Fibroblast of mammary gland (primary cell): ENCODE data around the gene TBC1D20.

Source experiments
- DNase-seq: peaks from one replicate; pipeline ENCODE4 v3.0.0-alpha.2; 2010; ENCODE audit warnings: low read depth
- H3K4me3 ChIP-seq: 2 replicates; pipeline ENCODE4 v1.5.1; 2011; ENCODE audit warnings: low read depth, mild to moderate bottlenecking, low read length, moderate library complexity; ENCODE audit not compliant: control insufficient read depth
- TF ChIP-seq, protein P1 (sequence below): conservative IDR thresholded peaks from 2 replicates; pipeline ENCODE4 v1.5.1; 2011; ENCODE audit warnings: low read depth, low read length, inconsistent platforms; ENCODE audit not compliant: control insufficient read depth, insufficient read depth

TBC1D20 gene

DNA sequence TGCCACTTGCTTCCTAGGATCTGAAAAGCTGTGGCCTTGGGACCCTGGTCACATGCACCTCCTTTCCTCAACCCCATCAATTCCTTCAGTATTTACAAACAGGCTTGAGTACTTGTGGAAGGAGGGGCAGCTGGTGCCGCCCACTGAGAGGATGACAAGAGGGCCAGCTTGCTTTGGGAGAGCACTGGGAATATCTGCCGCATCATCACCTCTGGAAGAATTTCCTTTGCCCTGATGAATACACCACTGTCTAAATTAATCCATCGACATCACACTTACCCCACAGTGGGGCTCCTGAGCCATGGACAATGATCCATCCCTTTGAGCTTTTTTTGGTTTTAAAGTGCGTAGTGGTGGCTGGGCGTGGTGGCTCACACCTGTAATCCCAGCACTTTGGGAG lies 25.9 kb downstream of the TBC1D20 start:
- no peak for DNase-seq
- H3K4me3 ChIP-seq = no peak overlapping the region
- TF ChIP-seq, protein P1, sequence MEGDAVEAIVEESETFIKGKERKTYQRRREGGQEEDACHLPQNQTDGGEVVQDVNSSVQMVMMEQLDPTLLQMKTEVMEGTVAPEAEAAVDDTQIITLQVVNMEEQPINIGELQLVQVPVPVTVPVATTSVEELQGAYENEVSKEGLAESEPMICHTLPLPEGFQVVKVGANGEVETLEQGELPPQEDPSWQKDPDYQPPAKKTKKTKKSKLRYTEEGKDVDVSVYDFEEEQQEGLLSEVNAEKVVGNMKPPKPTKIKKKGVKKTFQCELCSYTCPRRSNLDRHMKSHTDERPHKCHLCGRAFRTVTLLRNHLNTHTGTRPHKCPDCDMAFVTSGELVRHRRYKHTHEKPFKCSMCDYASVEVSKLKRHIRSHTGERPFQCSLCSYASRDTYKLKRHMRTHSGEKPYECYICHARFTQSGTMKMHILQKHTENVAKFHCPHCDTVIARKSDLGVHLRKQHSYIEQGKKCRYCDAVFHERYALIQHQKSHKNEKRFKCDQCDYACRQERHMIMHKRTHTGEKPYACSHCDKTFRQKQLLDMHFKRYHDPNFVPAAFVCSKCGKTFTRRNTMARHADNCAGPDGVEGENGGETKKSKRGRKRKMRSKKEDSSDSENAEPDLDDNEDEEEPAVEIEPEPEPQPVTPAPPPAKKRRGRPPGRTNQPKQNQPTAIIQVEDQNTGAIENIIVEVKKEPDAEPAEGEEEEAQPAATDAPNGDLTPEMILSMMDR = no peak

DNA sequence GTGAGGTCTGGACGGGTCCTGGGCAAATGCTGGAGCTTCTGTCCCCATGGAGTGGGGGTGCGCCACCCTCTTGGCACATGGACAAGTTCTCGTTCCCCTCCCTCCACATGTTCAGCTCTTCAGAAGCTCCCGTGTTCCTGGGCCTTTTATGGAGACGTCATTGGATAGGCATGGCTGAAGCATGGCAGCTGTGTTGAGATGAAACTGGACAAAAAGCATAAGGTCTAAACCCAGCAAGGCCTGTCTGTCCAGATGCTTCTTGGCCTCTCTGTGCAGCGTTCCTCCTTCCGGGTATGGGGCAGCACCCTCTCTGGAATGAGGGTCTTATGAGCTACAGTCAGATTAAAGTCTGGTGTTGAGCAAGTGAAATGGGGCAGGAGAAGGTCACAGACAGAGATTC lies 26.8 kb downstream of the TBC1D20 start:
- no peak for DNase-seq
- no peak overlapping the region for H3K4me3 ChIP-seq
- TF ChIP-seq, protein P1 = no peak

DNA sequence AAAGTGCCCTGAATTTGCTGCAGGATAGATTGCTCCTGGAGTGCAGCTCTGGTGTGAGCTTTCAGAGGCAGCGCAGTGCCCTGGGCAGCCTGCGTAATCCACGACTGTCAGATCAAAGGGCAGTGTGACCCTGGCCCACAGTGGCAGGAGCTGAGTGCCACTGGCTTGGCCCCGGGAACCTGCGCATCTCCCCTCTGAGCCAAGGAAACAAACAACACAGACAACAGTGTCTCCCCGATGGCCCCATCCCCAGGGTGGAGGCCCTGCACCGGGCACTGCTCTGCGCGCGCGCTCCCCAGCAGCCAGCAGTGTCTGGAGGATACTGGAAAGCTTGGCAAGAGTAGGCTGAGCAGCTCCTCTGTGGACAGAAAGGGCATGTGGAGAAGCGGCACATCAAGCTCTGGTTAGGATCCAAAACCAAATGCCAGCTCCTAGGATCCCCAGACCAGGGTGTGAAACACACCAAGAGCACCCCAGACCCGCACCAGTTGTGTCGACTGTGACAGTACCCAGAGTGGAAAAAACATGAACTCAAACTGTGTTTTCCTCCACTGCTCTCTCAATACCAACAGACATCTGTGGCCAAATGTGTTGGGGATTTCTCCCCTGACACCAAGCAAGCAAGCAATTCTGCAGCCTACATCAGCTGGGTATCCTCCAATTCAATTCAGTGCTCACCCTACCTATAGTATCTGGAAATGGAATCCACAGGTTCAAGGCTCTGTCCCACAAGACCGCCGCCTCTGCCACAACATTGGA lies 27.5 kb downstream of the TBC1D20 start:
- no peak for DNase-seq
- TF ChIP-seq, protein P1 = no peak

DNA sequence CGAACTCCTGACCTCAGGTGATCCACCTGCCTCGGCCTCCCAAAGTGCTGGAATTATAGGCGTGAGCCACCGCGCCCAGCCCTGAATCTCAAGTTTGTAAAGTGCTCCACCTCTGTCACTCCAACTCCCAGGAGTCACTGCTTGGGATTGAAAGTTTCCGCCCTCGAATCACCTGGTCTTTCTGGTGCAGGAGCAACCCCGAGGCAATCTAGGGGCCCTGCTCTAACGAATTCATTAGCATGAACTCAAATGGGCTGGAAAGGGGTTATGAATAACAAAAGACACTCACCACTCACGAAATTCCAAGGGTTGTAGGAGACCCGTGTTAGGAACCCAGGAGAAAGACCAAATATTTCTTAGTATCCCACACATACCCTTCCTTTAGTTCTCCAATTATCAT lies 28.1 kb downstream of the TBC1D20 start:
- H3K4me3 ChIP-seq = no peak overlapping the region
- no peak for DNase-seq
- TF ChIP-seq, protein P1 = no peak

More for the DNA sequence above, 27.5 kb downstream of the TBC1D20 start:
- no peak overlapping the region for H3K4me3 ChIP-seq

DNA sequence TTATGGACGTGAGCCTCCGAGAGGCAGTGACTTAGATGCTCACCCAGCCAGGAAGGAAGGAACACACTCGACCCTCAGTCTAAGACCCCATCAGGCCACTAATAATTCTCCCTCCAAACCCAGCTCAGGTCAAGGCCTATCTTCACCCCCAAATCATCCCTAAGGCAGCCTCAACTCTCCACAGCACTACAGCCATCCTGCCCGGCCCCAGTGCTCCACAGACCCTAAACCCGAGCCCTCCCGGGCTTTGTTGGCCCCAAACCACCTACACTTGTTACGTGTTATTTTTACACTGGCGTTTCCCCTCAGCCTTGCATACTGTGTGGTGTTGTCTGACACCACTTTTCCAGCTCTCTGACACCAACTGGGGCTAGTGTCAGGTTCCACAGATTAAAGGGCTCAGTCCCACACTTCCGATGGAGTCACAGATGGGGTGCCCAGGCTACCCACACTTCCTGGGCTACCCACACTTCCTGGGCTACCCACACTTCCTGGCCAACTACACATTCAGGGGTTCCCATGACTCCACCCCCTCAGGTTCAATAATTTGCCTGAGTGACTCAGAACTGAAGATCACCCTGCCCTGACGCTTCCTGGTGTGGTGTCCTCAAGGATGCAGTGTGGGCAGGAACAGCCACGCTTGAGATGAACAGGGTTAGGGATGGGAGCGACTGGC lies 28.9 kb downstream of the TBC1D20 start:
- H3K4me3 ChIP-seq = no peak overlapping the region
- DNase-seq = peak; percentile 31
- TF ChIP-seq, protein P1 = no peak

DNA sequence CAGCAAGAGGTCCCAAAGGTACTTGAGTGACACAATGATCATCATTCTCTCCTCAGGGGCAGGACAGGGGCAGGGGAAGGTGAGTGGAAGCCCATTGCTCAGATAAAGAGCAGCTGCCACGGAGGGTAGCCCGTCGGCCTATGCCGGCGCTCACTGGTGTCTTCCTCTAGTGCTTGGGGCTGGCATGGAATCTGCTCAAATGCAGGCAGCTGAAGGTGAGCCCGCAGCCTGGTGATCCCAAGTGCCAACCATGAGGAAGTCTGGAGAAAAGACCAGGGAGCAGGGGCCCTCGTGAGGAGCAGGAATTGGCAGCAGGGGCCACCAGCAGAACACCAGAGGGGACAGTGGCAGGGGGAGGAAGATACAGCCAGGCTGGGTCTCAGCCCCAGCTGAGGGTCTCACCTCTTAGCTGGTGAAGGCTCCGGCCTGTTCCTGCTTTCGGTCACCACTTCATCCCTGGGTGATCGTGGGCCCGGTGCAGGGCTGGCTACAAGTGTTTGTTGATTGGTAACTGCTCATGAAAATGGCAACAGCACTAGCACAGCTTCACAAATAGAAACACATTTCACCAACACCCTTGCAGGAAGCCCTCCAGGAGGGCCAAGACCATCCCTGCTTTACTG lies 29.5 kb downstream of the TBC1D20 start:
- no peak overlapping the region for H3K4me3 ChIP-seq
- TF ChIP-seq, protein P1 = no peak
- no peak for DNase-seq
